Prostate gland (tissue), 2 donors: ENCODE measurements around the gene NME2. TPM values are rescaled to one million over a fixed set of nuclear protein-coding genes. Genes with fewer than 3 reads are reported as not detected.

Source experiments
- DNase-seq: peaks from one replicate; pipeline ENCODE4 v3.0.0-alpha.2; 2019; ENCODE audit warnings: low spot score
- H3K27ac ChIP-seq, 2 donors: fragments of 200-600 bp; sonication (generic); 2 replicates each; pipeline ENCODE4 v1.5.1; 2017 to 2019
- H3K27me3 ChIP-seq: fragments of 200-600 bp; sonication (generic); replicated peaks from 2 replicates; pipeline ENCODE4 v1.5.1; 2019; ENCODE audit not compliant: insufficient read depth
- H3K36me3 ChIP-seq, 2 donors: fragments of 200-600 bp; sonication (generic); 1 replicate in 1 of 2; 2 replicates in 1 of 2; pipeline versions ENCODE4 v1.5.1 to v1.8.1; 2017 to 2019
- H3K4me1 ChIP-seq: fragments of 200-600 bp; sonication (generic); replicated peaks from 2 replicates; pipeline ENCODE4 v1.5.1; 2019
- H3K4me3 ChIP-seq, 2 donors: fragments of 200-600 bp; sonication (generic); 2 replicates each; pipeline ENCODE4 v1.5.1; 2017 to 2019
- H3K9me3 ChIP-seq: fragments of 200-600 bp; sonication (generic); 2 replicates; pipeline ENCODE4 v1.5.1; 2017
- POLR2A ChIP-seq: fragments of 450-650 bp; IDR thresholded peaks from one replicate; pipeline ENCODE4 v1.6.1; 2016; ENCODE audit warnings: antibody characterized with exemption, mild to moderate bottlenecking
- POLR2AphosphoS5 ChIP-seq: sonication (generic); formaldehyde crosslinking; IDR thresholded peaks from one replicate; pipeline ENCODE4 v1.6.1; 2017; ENCODE audit warnings: antibody characterized with exemption
- WGBS: methylation state at CpG from one replicate; pipeline ENCODE4 v1.1.5; 2018; 5-methylcytosine and 5-hydroxymethylcytosine counted together
- intact Hi-C: fragments of 100-400 bp; cut with DNase I; formaldehyde crosslinking; loops from one replicate; pipeline ENCODE4 v1.14.2; 2022
- total RNA-seq, 2 donors: library from RNA; depleted of rRNA; stranded (reverse); fragments of >200 nt; gene quantifications; one replicate each; pipeline ENCODE4 v1.1.0, GENCODE V29; 2016
- TF ChIP-seq, protein P1 (sequence below), 4 experiments: fragments of 200-600 bp in 2 of 4; fragments of 450-650 bp in 2 of 4; sonication (generic) in 2 of 4; IDR thresholded peaks; 1 replicate in 3 of 4; 2 replicates in 1 of 4; pipeline ENCODE4 v1.5.1; 2016 to 2019; ENCODE audit warnings: antibody characterized with exemption in 4 of 4, mild to moderate bottlenecking in 2 of 4, moderate library complexity in 2 of 4

Gene NME2
- total RNA-seq, 2 donors from 2014 or later: 208 to 479 TPM

DNA sequence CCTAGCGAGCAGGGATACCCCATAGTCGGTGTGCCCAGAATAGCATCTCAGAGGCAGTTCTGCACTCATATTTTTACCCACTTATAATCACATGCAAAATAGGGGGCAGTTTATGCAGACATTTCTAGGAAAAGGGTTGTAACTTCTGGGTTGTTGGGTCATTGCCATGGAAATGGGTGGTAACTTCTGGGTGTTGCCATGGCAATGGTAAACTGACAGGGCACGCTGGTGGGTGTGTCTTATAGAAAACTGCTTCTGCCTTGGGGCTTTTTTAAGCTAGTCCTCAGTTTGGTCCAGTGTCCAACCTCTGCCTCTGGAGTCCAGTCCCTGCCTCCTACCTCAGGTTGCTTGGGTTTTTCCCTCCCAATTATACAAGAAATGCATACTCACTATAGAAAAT is 38.1 kb upstream of the NME2 start:
- Histone ChIP-seq H3K27me3 (no peaks in the 10 kb centered on the region), H3K4me1 (no peaks in the 10 kb centered on the region), H3K36me3 (no peaks in the 10 kb centered on the region), H3K27ac (no peak overlapping the region), H3K9me3 (no peaks in the 10 kb centered on the region), H3K4me3 (no peak overlapping the region)
- TF ChIP-seq, protein P1, sequence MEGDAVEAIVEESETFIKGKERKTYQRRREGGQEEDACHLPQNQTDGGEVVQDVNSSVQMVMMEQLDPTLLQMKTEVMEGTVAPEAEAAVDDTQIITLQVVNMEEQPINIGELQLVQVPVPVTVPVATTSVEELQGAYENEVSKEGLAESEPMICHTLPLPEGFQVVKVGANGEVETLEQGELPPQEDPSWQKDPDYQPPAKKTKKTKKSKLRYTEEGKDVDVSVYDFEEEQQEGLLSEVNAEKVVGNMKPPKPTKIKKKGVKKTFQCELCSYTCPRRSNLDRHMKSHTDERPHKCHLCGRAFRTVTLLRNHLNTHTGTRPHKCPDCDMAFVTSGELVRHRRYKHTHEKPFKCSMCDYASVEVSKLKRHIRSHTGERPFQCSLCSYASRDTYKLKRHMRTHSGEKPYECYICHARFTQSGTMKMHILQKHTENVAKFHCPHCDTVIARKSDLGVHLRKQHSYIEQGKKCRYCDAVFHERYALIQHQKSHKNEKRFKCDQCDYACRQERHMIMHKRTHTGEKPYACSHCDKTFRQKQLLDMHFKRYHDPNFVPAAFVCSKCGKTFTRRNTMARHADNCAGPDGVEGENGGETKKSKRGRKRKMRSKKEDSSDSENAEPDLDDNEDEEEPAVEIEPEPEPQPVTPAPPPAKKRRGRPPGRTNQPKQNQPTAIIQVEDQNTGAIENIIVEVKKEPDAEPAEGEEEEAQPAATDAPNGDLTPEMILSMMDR (IDR thresholded peaks at IDR 0.05): no peak
- no peak for TF ChIP-seq POLR2A
- TF ChIP-seq POLR2AphosphoS5: no peak
- intact Hi-C loops: no loop called here
- WGBS: 77% methylated on average over 3 of the region's 3 CpGs
- DNase-seq: no peak

DNA sequence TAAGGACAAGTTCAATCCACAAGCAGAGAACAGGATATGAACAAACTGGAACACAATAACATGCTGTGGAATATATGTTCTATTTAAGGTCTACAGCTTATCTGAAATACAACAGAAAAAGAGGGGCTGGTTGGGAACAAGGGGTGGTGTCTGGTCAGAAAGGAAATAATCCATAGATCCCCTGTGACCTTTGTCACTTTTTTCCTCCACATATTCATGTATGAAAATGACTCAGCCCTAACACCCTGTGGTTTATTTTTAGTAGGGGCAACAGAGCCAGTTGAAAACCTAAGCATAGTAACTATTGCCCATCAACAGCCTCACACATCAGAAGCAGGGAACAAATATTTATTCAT is 33.3 kb upstream of the NME2 start:
- TF ChIP-seq POLR2A (no peak), POLR2AphosphoS5 (no peak)
- TF ChIP-seq, protein P1 (IDR thresholded peaks at IDR 0.05): no peak
- H3K4me1 ChIP-seq: no peaks in the 10 kb centered on the region
- H3K27me3 ChIP-seq: no peaks in the 10 kb centered on the region
- no peak overlapping the region for H3K4me3 ChIP-seq
- no peaks in the 10 kb centered on the region for H3K36me3 ChIP-seq
- intact Hi-C loops: no loop called here
- no peaks in the 10 kb centered on the region for H3K9me3 ChIP-seq
- DNase-seq: no peak
- no peak overlapping the region for H3K27ac ChIP-seq

GRCh38 chr17:51133365-51133764 is 32.8 kb upstream of the NME2 start:
- H3K27ac ChIP-seq: no peak overlapping the region

GRCh38 chr17:51135956-51136355 is 30.3 kb upstream of the NME2 start:
- Histone ChIP-seq H3K4me3 (no peak overlapping the region), H3K36me3 (no peaks in the 10 kb centered on the region), H3K27me3 (no peaks in the 10 kb centered on the region), H3K9me3 (no peaks in the 10 kb centered on the region), H3K4me1 (no peaks in the 10 kb centered on the region), H3K27ac (no peak overlapping the region)
- intact Hi-C loops: no loop called here
- no peak for DNase-seq
- WGBS: 95% methylated on average over 3 of the region's 3 CpGs
- TF ChIP-seq POLR2AphosphoS5: no peak
- TF ChIP-seq, protein P1 (IDR thresholded peaks at IDR 0.05): no peak
- TF ChIP-seq POLR2A: no peak

More at GRCh38 chr17:51133365-51133764, 32.8 kb upstream of the NME2 start:
- intact Hi-C loops: no loop called here
- no peaks in the 10 kb centered on the region for H3K36me3 ChIP-seq
- no peak overlapping the region for H3K4me3 ChIP-seq
- no peaks in the 10 kb centered on the region for H3K4me1 ChIP-seq
- DNase-seq: no peak
- WGBS: 75% methylated on average over 2 of the region's 2 CpGs
- H3K27me3 ChIP-seq: no peaks in the 10 kb centered on the region
- no peak for TF ChIP-seq POLR2AphosphoS5
- TF ChIP-seq POLR2A: no peak
- TF ChIP-seq, protein P1 (IDR thresholded peaks at IDR 0.05): no peak
- H3K9me3 ChIP-seq: no peaks in the 10 kb centered on the region

GRCh38 chr17:51142597-51142996 is 23.6 kb upstream of the NME2 start:
- no peak for DNase-seq
- 96% methylated on average over 2 of the region's 2 CpGs for WGBS
- Histone ChIP-seq H3K27ac (no peak overlapping the region), H3K4me1 (no peaks in the 10 kb centered on the region), H3K27me3 (no peaks in the 10 kb centered on the region), H3K9me3 (no peaks in the 10 kb centered on the region), H3K36me3 (no peaks in the 10 kb centered on the region), H3K4me3 (no peak overlapping the region)
- no peak for TF ChIP-seq POLR2AphosphoS5
- TF ChIP-seq POLR2A: no peak
- TF ChIP-seq, protein P1 (IDR thresholded peaks at IDR 0.05): no peak
- intact Hi-C loops: no loop called here
